ENCODE results near the gene KHNYN.

The KHNYN gene

DNA sequence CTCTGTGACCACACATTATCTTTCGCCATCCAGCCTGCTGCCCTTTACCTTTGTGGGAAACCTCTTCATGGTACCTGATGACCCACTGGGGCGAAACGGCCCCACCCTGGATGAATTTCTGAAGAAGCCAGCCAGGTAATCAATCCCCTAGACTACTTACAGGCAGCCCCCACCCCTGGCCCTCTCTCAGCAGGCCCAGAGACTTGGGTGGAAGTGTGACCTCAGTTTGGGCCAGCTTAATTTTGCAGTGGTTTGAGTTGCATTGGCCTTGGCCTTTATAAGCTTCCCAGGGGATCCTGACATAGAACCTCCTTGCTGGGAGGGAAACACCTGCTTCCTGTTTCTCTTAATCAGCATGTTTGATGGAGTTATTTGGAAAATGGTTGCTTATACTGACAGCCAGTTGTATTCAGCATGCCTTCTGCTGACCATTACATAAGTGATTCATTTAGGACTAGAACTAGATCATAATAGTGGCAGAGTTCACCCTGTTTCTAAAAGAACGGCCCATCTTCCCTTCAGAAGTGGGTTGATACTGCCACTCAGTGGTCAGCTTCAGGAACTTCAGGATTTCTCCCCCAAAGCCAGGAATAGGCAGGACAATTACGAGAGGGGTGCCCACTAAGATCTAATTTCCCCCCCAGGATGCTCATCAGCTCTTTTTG, 6.7 kb downstream of the KHNYN start:
- peak; percentile 70 for DNase-seq (ENCODE audit: extremely low spot score)

DNA sequence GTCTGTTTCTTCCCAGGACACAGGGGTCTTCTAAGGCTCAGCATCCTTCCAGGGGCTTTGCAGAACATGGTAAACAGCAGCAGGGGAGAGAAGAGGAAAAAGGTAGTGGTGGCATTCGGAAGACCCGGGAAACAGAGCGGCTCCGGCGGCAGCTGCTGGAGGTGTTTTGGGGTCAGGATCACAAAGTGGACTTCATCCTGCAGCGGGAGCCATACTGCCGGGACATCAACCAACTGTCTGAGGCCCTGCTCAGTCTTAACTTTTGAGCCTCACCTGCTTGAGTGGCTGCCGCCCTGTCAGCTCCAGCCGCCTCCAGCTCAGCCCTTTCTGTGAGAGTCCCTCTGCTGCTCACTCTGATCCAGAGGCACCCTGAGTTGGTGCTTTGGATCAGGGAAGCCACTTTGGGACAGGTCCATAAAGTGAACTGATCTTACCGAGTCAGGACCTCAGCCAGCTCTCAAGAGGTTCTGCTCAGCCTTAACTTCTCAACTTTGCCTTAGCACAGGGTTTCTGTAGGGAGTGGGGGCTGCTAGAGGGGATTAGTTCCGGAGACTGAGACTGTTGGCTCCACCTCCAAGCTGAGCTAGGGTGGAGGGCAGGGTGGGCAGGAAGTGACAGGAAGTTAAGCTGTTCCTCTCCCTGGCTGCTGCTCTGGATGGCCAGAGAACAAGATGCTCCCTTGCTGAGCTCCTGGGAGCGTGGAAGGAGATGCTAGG, 7.4 kb downstream of the KHNYN start:
- ChIA-PET CTCF (interaction anchor here (0.8 to 10.2 kb wide), 25 partner anchors 11 to 276 kb away, joined by 3 to 629 read pairs (median 5); partner anchors contain the start of genes ADCY4, CIDEB, DHRS1 and IRF9), POLR2A (interaction anchor here (0.6 to 1.4 kb wide), 5 partner anchors 104 to 279 kb away, joined by 3 to 9 read pairs (median 3); partner anchors contain the start of gene TINF2)
- TF ChIP-seq CTCF (IDR thresholded peaks at IDR 0.05; ENCODE audit: control extremely low read depth, extremely low read depth, low read depth, missing control alignments): no peak
- DNase-seq (ENCODE audit: extremely low spot score): no peak

More for the DNA sequence above, 6.7 kb downstream of the KHNYN start:
- TF ChIP-seq CTCF (IDR thresholded peaks at IDR 0.05; ENCODE audit: control extremely low read depth, extremely low read depth, low read depth, missing control alignments): peak; percentile 68
- ChIA-PET POLR2A (interaction anchor here (0.6 to 1.2 kb wide), 4 partner anchors 103 to 278 kb away, joined by 3 to 9 read pairs (median 4); partner anchors contain the start of gene TINF2), CTCF (interaction anchor here (0.7 to 10.2 kb wide), 27 partner anchors 10 to 275 kb away, joined by 3 to 629 read pairs (median 5); partner anchors contain the start of genes ADCY4, CIDEB, DHRS1 and IRF9)

- CTCF ChIA-PET: interaction anchor here (1.0 to 10.2 kb wide), 18 partner anchors 12 to 277 kb away, joined by 3 to 629 read pairs (median 5); partner anchors contain the start of genes ADCY4, CIDEB, IRF9 and LTB4R
- POLR2A ChIA-PET: interaction anchor here (1.2 to 1.4 kb wide), 2 partner anchors 104 to 195 kb away, joined by 3 to 4 read pairs; partner anchors contain the start of gene TINF2
- no peak for DNase-seq (ENCODE audit: extremely low spot score)
- no peak for TF ChIP-seq CTCF (IDR thresholded peaks at IDR 0.05; ENCODE audit: control extremely low read depth, extremely low read depth, low read depth, missing control alignments)
Measured at GRCh38 chr14:24437736-24438067, 7.9 kb downstream of the KHNYN start.

DNA sequence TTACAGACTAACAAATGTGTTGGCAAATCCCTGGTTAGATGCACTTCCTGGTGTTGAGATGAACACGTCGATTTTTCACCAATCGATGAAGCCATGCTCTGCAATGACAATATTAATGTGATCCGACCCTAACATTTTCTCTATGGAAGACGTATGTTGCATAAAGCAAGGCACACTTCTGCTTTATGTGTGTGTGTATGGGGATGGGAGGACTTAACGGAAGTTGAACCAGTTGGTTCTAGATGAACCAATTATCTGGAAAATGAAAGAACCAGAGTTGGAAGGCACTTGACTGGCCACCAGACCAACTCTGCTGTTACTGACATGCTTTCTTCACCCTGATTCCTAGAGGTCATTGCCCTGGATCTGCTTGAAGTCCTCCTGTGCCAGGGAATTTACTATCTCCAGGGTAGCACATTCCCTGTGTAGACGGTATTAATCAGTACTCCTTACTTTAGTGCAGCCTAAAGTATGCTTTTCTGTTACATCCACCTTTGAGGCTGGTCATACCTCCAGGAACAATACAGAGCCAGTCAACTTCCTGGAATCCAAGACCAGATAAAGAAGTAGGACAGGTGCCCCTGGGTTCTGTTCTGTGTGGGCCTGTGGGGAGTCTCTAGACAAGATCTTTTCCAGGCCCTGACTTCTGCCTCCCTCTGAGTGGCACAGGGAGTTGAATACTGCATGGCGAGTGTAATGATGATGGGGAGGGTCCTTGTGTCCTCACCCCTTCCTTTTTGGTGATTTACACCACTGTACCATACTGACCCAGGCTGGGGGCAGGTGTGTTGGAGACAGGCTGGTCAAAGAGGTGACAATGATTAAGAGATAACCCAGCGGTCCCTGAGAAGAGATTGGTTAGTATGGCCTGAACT, 8.7 kb downstream of the KHNYN start:
- CTCF ChIA-PET: interaction anchor here (1.1 to 10.2 kb wide), 5 partner anchors 12 to 203 kb away, joined by 3 to 629 read pairs (median 41); partner anchors contain the start of genes ADCY4, CIDEB, LTB4R and LTB4R2
- no peak for DNase-seq (ENCODE audit: extremely low spot score)
- no peak for TF ChIP-seq CTCF (IDR thresholded peaks at IDR 0.05; ENCODE audit: control extremely low read depth, extremely low read depth, low read depth, missing control alignments)
- POLR2A ChIA-PET: interaction anchor here (1.4 kb wide), 1 partner anchor 105 kb away, joined by 3 read pairs; no protein-coding TSS in a partner anchor

DNA sequence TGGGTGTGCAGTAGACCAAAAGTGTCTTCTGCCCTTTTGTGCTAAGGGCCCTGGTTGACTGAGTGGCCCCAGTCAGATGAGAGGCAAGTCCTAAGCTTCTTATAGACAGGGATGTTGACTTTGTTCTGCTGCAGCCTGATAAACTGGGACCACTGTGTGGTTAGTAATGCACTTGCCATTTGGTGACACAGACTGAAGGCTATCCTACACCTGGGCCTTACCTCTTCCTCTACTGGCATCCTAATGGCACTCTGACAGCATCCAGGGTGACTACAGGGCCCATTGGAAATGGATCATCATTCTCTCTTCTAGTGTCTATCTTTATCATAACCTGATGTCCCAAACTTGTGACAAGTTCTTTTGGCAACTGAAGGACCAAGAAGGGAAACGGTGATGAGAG, 9.5 kb downstream of the KHNYN start:
- ChIA-PET POLR2A (no interaction called here), CTCF (interaction anchor here (4.2 to 4.9 kb wide), 2 partner anchors 7 to 107 kb away, joined by 43 to 69 read pairs; partner anchors contain the start of gene ADCY4)

More for the DNA sequence above, 9.5 kb downstream of the KHNYN start:
- DNase-seq (ENCODE audit: extremely low spot score): no peak
- TF ChIP-seq CTCF (IDR thresholded peaks at IDR 0.05; ENCODE audit: control extremely low read depth, extremely low read depth, low read depth, missing control alignments): no peak
